A549 (cell line): Measurements from ENCODE around the gene MED28. TPM values are rescaled to one million over a fixed set of nuclear protein-coding genes. Genes with fewer than 3 reads are reported as not detected.
"Not testable (repeated sequence)": the region's sequence is repeated elsewhere in the genome, so short reads cannot be mapped to it uniquely, and the experiment has no call there.

Source experiments
- ATAC-seq, 2 experiments: fragments of 200-7000 bp in 1 of 2; fragments of >200 bp in 1 of 2; cut with Nextera tagmentation in 1 of 2; cut with Tn5 transposase in 1 of 2; 3 replicates each; pipeline versions ENCODE4 v1.8.0 to v1.9.1; 2018 to 2020; ENCODE audit warnings: mild to moderate bottlenecking in 1 of 2, moderate library complexity in 1 of 2
- CTCF ChIA-PET: fragments of 300-600 bp; sonication (Branson Sonifier 250); formaldehyde crosslinking; extraction: SDS; loops from one replicate; lab custom pipeline; 2021; ENCODE audit warnings: antibody characterized with exemption, inconsistent platforms; lab: Yijun Ruan, JAX
- POLR2A ChIA-PET: fragments of 350-600 bp; formaldehyde crosslinking; extraction: SDS; loops from one replicate; lab custom pipeline; 2021; ENCODE audit warnings: antibody characterized with exemption, inconsistent platforms; lab: Yijun Ruan, JAX
- DNase-seq, 2 experiments: peaks; one replicate each; pipeline versions ENCODE4 v3.0.0 to v3.0.0-alpha.2; 2011 to 2016; ENCODE audit warnings: low read depth in 1 of 2, low spot score in 1 of 2
- FAIRE-seq: peaks from 2 replicates; lab custom pipeline; 2011; peaks lifted over from hg19 to GRCh38; lab: Jason Lieb, UNC
- H3K27ac ChIP-seq, 2 experiments: fragments of >200 bp; sonication (Bioruptor Twin); formaldehyde crosslinking; 3 replicates each; pipeline ENCODE4 v1.5.1; 2016 to 2017
- H3K4me1 ChIP-seq: fragments of >200 bp; sonication (Bioruptor Twin); formaldehyde crosslinking; 3 replicates; pipeline ENCODE4 v1.6.1; 2016
- H3K4me2 ChIP-seq: fragments of >200 bp; sonication (Bioruptor Twin); formaldehyde crosslinking; 3 replicates; pipeline ENCODE4 v1.6.1; 2016
- H3K4me3 ChIP-seq: fragments of >200 bp; sonication (Bioruptor Twin); formaldehyde crosslinking; 3 replicates; pipeline ENCODE4 v1.5.1; 2016
- H3K9me3 ChIP-seq: fragments of >200 bp; sonication (Bioruptor Twin); formaldehyde crosslinking; 3 replicates; pipeline ENCODE4 v1.6.1; 2016
- CBX8 ChIP-seq: fragments of 200-600 bp; sonication (generic); IDR thresholded peaks from 2 replicates; pipeline ENCODE4 v1.6.1; 2016
- CHD2 ChIP-seq: fragments of 150-350 bp; IDR thresholded peaks from 2 replicates; pipeline ENCODE4 v1.6.1; 2014; ENCODE audit warnings: low read length; ENCODE audit not compliant: partially characterized antibody
- E2F6 ChIP-seq: IDR thresholded peaks from 2 replicates; pipeline ENCODE4 v1.6.1; 2012; ENCODE audit warnings: low read depth, borderline replicate concordance
- EP300 ChIP-seq, 2 experiments: fragments of >200 bp; sonication (Bioruptor Twin); formaldehyde crosslinking; IDR thresholded peaks; 2 replicates in 1 of 2; 3 replicates in 1 of 2; pipeline ENCODE4 v1.6.1; 2016 to 2017
- ESRRA ChIP-seq: fragments of 150-350 bp; IDR thresholded peaks from 2 replicates; pipeline ENCODE4 v1.6.1; 2014; ENCODE audit warnings: mild to moderate bottlenecking, low read length, borderline replicate concordance
- FOXS1 ChIP-seq: fragments of 250-450 bp; sonication (Bioruptor Pico); IDR thresholded peaks from 2 replicates; pipeline ENCODE4 v1.5.0; 2020; ENCODE audit warnings: mild to moderate bottlenecking, moderate library complexity
- GATA3 ChIP-seq: IDR thresholded peaks from 2 replicates; pipeline ENCODE4 v1.6.1; 2012; ENCODE audit warnings: borderline replicate concordance
- HEYL ChIP-seq: fragments of 250-450 bp; sonication (Bioruptor Pico); IDR thresholded peaks from 2 replicates; pipeline ENCODE4 v1.8.0; 2021; ENCODE audit warnings: mild to moderate bottlenecking, moderate library complexity
- HOXB5 ChIP-seq: fragments of 250-450 bp; sonication (Bioruptor Pico); IDR thresholded peaks from 2 replicates; pipeline ENCODE4 v1.5.0; 2020; ENCODE audit warnings: mild to moderate bottlenecking, moderate library complexity
- JUN ChIP-seq, 2 experiments: fragments of >200 bp; sonication (Bioruptor Twin); formaldehyde crosslinking; IDR thresholded peaks; 2 replicates in 1 of 2; 3 replicates in 1 of 2; pipeline ENCODE4 v1.6.1; 2016 to 2017
- JUNB ChIP-seq: fragments of >200 bp; sonication (Bioruptor Twin); formaldehyde crosslinking; IDR thresholded peaks from 2 replicates; pipeline ENCODE4 v1.6.1; 2016
- KDM5A ChIP-seq: fragments of 200-600 bp; sonication (generic); IDR thresholded peaks from 2 replicates; pipeline ENCODE4 v1.6.1; 2016; ENCODE audit warnings: antibody characterized with exemption, mild to moderate bottlenecking
- MAX ChIP-seq: IDR thresholded peaks from 2 replicates; pipeline ENCODE4 v1.6.1; 2012
- MAZ ChIP-seq: fragments of 150-350 bp; IDR thresholded peaks from 2 replicates; pipeline ENCODE4 v1.6.1; 2014; ENCODE audit warnings: antibody characterized with exemption, low read depth, low read length, borderline replicate concordance
- NR3C1 ChIP-seq: fragments of >200 bp; sonication (Bioruptor Twin); formaldehyde crosslinking; IDR thresholded peaks from 3 replicates; pipeline ENCODE4 v1.6.1; 2017
- POLR2A ChIP-seq: IDR thresholded peaks from 2 replicates; pipeline ENCODE4 v1.6.1; 2012; ENCODE audit warnings: mild to moderate bottlenecking, low read length
- RARB ChIP-seq: fragments of 250-450 bp; sonication (Bioruptor Pico); IDR thresholded peaks from 2 replicates; pipeline ENCODE4 v1.8.0; 2021; ENCODE audit warnings: mild to moderate bottlenecking, moderate library complexity
- REST ChIP-seq: fragments of 200-600 bp; sonication (generic); IDR thresholded peaks from 2 replicates; pipeline ENCODE4 v1.6.1; 2016; ENCODE audit warnings: antibody characterized with exemption, mild to moderate bottlenecking, moderate library complexity
- RFX5 ChIP-seq: fragments of 450-650 bp; IDR thresholded peaks from 2 replicates; pipeline ENCODE4 v1.7.1; 2014; ENCODE audit warnings: antibody characterized with exemption, mild to moderate bottlenecking, moderate library complexity
- TFCP2L1 ChIP-seq: fragments of 250-450 bp; sonication (Bioruptor Pico); IDR thresholded peaks from 2 replicates; pipeline ENCODE4 v1.5.0; 2021; ENCODE audit warnings: mild to moderate bottlenecking
- TP53 ChIP-seq: fragments of 250-450 bp; sonication (Bioruptor Pico); IDR thresholded peaks from 2 replicates; pipeline ENCODE4 v1.5.0; 2021; ENCODE audit warnings: mild to moderate bottlenecking, moderate library complexity
- USF2 ChIP-seq: fragments of 450-650 bp; IDR thresholded peaks from 2 replicates; pipeline ENCODE4 v1.6.1; 2014; ENCODE audit warnings: antibody characterized with exemption
- ZFP36 ChIP-seq: fragments of 450-650 bp; IDR thresholded peaks from 2 replicates; pipeline ENCODE4 v1.6.1; 2014; ENCODE audit warnings: borderline replicate concordance; ENCODE audit not compliant: partially characterized antibody
- WGBS: methylation state at CpG from one replicate; pipeline ENCODE4 v1.1.6; 2017; ENCODE audit errors: missing lambda C conversion rate; 5-methylcytosine and 5-hydroxymethylcytosine counted together
- polyA plus RNA-seq, 4 experiments: library from polyadenylated mRNA; depleted of rRNA in 3 of 4; stranded (reverse); fragments of >200 nt; fragmentation: RNase III in 1 of 4; extraction: RNeasy Plus Mini Kit Qiagen cat#74134 plus additional on column Dnase treatment in 1 of 4; gene quantifications; 2 replicates in 3 of 4; 3 replicates in 1 of 4; pipeline ENCODE4 v1.2.3, GENCODE V29; 2011 to 2017
- TF ChIP-seq, protein P1 (sequence below): fragments of 250-450 bp; sonication (Bioruptor Pico); IDR thresholded peaks from 2 replicates; pipeline ENCODE4 v1.5.0; 2020; ENCODE audit warnings: low read depth, mild to moderate bottlenecking, moderate library complexity
- TF ChIP-seq, protein P2 (sequence below): IDR thresholded peaks from 2 replicates; pipeline ENCODE4 v1.6.1; 2012
- TF ChIP-seq, protein P3 (sequence below): fragments of >200 bp; sonication (Bioruptor Twin); formaldehyde crosslinking; IDR thresholded peaks from 3 replicates; pipeline ENCODE4 v1.6.1; 2016

Gene MED28
- polyA plus RNA-seq, 2 of the 4 experiments (the other 2 are of a cell fraction), result 15.5 to 30.8 TPM

GRCh38 chr4:17657849-17658248 is 43.4 kb downstream of the MED28 start:
- no peak for DNase-seq
- Histone ChIP-seq H3K4me1 (no peaks in the 10 kb centered on the region), H3K4me3 (no peak overlapping the region), H3K9me3 (no peaks in the 10 kb centered on the region), H3K27ac (no peak overlapping the region), H3K4me2 (no peak overlapping the region)
- no peak for TF ChIP-seq CHD2
- no peak for TF ChIP-seq USF2
- TF ChIP-seq MAX, result no peak
- no peak for TF ChIP-seq REST
- TF ChIP-seq MAZ, result no peak
- no peak for TF ChIP-seq HOXB5
- TF ChIP-seq HEYL (CRISPR knock-in tag), result no peak
- no peak for TF ChIP-seq POLR2A
- TF ChIP-seq, protein P1, sequence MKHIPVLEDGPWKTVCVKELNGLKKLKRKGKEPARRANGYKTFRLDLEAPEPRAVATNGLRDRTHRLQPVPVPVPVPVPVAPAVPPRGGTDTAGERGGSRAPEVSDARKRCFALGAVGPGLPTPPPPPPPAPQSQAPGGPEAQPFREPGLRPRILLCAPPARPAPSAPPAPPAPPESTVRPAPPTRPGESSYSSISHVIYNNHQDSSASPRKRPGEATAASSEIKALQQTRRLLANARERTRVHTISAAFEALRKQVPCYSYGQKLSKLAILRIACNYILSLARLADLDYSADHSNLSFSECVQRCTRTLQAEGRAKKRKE (CRISPR knock-in tag), result no peak
- no peak for TF ChIP-seq KDM5A
- TF ChIP-seq E2F6, result no peak
- TF ChIP-seq JUN (IDR thresholded peaks at IDR 0.05), result no peak
- no peak for TF ChIP-seq TFCP2L1 (CRISPR knock-in tag)
- TF ChIP-seq NR3C1, result no peak
- TF ChIP-seq ESRRA, result no peak
- no peak for TF ChIP-seq RFX5
- TF ChIP-seq GATA3, result no peak
- no peak for TF ChIP-seq FOXS1
- no peak for TF ChIP-seq ZFP36
- ChIA-PET CTCF (interaction anchor here (1.0 to 1.3 kb wide), 2 partner anchors 22 to 210 kb away, joined by 3 read pairs; no protein-coding TSS in a partner anchor), POLR2A (no interaction called here)
- 41% methylated on average over 8 of the region's 9 CpGs for WGBS
- no peak for ATAC-seq
- no peak for FAIRE-seq

DNA sequence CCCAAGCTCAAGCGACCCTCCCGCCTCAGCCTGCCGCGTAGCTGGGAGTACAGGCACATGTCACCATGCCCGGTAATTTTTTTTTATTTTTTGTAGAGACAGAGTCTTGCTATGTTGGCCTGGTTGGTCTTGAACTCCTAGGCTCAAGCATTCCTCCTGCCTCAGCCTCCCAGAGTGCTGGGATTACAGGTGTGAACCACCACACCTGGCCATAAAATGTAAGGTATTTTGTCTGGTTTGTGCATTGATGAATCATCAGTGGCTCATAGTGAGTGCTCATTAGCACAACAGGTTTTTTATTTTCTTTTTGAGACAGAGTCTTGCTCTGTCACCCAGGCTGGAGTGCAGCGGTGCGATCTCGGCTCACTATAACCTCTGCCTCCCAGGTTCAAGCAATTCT is 44.8 kb downstream of the MED28 start:
- CTCF ChIA-PET, H3K4me3 ChIP-seq, H3K27ac ChIP-seq, POLR2A ChIA-PET, H3K9me3 ChIP-seq, FAIRE-seq, H3K4me2 ChIP-seq, ATAC-seq, DNase-seq, H3K4me1 ChIP-seq: not testable (repeated sequence)
- 81% methylated on average over 8 of the region's 8 CpGs for WGBS

- H3K4me1 ChIP-seq, result no peaks in the 10 kb centered on the region
- no peak for DNase-seq
- H3K9me3 ChIP-seq, result no peaks in the 10 kb centered on the region
- no peak overlapping the region for H3K4me2 ChIP-seq
- ChIA-PET CTCF (interaction anchor here (0.6 kb wide), 1 partner anchor 930 kb away, joined by 3 read pairs; no protein-coding TSS in a partner anchor), POLR2A (no interaction called here)
- 40% methylated on average over 3 of the region's 3 CpGs for WGBS
- H3K27ac ChIP-seq, result no peak overlapping the region
- no peak for ATAC-seq
- no peak for FAIRE-seq
- no peak overlapping the region for H3K4me3 ChIP-seq
- TF ChIP-seq JUNB (no peak), TP53 (CRISPR knock-in tag) (no peak), RARB (no peak), FOXS1 (no peak), JUN (IDR thresholded peaks at IDR 0.05) (no peak), E2F6 (no peak), POLR2A (no peak), EP300 (IDR thresholded peaks at IDR 0.05) (no peak), CBX8 (no peak), HOXB5 (no peak)
- TF ChIP-seq, protein P1 (CRISPR knock-in tag), result no peak
- TF ChIP-seq, protein P2, sequence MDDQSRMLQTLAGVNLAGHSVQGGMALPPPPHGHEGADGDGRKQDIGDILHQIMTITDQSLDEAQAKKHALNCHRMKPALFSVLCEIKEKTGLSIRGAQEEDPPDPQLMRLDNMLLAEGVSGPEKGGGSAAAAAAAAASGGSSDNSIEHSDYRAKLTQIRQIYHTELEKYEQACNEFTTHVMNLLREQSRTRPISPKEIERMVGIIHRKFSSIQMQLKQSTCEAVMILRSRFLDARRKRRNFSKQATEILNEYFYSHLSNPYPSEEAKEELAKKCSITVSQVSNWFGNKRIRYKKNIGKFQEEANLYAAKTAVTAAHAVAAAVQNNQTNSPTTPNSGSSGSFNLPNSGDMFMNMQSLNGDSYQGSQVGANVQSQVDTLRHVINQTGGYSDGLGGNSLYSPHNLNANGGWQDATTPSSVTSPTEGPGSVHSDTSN, result no peak
- TF ChIP-seq, protein P3, sequence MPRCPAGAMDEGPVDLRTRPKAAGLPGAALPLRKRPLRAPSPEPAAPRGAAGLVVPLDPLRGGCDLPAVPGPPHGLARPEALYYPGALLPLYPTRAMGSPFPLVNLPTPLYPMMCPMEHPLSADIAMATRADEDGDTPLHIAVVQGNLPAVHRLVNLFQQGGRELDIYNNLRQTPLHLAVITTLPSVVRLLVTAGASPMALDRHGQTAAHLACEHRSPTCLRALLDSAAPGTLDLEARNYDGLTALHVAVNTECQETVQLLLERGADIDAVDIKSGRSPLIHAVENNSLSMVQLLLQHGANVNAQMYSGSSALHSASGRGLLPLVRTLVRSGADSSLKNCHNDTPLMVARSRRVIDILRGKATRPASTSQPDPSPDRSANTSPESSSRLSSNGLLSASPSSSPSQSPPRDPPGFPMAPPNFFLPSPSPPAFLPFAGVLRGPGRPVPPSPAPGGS, result no peak
Measured at GRCh38 chr4:17662694-17663093, 48.3 kb downstream of the MED28 start.
